ENCODE measurements around the gene MAGOH. TPM values are rescaled to one million over a fixed set of nuclear protein-coding genes. Genes with fewer than 3 reads are reported as not detected.
"Not testable (repeated sequence)": the region's sequence is repeated elsewhere in the genome, so short reads cannot be mapped to it uniquely, and the experiment has no call there.

The MAGOH gene
- 10 to 100 TPM; 26.1 to 26.4 TPM for total RNA-seq
- long read RNA-seq = 0 reads

DNA sequence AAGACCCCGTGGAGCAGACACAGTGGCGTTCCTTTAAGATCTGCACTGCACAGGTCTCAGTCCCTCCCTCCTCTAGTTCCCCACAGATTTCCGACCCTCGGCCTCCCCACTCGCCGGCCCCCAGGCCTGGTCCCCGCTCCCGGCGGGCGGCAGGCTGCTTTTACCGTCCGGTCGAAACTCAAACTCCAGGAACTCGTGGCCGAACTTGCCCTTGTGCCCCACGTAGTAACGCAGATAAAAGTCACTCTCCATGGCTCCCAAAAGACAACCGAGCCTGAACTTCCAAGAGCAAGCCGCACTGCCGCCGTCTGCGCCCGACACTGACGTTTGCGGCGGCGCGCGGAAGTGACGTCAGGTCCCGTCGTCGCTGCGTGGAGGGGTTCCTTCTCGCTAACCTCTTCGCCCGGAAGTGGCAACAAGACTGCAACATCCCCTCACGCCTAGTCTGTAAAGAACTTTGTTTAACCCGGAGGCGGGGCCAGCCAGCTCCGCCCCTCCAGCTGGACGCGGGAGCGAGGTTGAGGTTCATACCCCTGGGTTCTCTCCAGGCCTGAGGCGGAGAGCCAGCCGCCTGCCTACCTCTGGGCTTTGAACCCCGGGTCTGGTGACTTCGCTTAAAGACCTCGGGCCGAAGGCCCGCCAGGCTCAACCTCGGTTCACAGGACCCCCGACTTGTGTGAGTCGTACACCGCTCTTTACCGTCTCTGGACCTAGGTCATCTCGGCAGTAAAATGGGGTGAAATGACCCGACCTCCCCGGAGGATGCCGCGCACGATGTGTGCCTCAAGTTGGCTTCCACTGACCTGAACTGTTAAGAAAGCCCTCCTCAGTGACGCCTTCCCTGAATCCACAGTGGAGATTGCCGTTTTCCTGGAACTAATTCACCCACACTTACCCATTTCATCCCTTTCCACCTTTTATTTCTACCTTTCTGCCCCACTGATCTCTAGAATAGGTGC is at the start of gene MAGOH:
Gene MAGOH (minus strand): TSS at position 322 of the 959 bp plus-strand sequence. CDS start 70 bp downstream, at position 252.
- ATAC-seq (peak; percentile 98 to 99), DNase-seq (peak; percentile 94)
- intact Hi-C loops (cut with DNase I) = no loop called here

DNA sequence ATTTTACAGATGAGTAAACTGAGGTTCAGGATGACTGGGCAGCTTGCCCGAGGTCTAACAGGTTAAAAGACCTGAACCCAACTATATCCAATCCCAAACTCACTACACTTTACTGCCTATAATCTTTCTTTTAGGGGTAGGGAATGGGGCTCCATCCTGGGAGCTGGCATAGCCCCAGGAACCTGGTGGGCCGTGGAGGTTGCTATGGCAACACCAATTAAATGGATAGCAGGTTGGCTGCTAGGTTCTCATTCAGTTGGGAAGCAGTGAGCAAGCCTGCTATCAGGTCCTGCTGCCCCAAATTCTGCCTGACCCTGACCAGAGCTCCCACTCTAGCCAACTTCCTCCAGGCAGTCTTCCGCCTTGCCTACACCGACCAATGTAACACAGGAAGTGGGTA is 48.6 kb upstream of the MAGOH start:
- DNase-seq (no peak), ATAC-seq (no peak)
- intact Hi-C loops (cut with DNase I) = no loop called here

DNA sequence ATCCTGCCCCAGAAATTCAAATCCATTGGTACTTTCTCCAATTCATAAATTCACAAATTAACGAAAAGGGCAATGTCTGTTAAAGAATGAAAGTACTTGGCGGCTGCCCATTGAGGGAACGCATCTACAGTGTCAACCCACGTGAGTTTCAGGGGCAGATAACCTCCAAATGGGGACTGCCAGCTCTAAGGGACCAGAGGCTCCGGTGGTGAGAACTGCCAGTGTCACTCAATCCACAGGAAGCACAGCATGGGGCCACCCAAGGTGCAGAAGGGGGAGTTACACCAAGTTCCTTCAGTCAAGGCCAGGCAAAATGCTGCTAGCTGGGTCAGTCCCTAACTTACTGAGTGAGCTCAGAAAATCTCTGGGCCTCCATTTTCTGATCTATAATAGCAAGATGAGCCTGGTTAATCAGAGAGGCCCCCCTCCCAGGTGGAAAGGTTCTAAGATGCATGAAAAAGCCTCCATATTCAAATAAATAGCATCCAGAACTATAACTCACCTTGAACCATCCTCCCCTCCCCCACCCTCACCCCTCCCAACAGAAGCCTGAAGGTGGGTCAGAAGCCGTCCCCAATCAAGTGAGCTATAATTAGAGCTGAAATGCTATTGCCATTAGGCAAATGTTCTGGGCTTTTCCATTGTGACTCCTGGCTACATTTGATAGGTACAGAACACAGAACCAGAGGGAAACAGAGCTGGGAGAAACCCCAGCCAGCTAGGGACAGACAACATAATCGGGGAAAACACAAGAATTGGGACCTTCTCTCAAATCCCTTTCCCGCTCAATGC is 47.8 kb upstream of the MAGOH start:
- ATAC-seq (no peak), DNase-seq (no peak)
- intact Hi-C loops (cut with DNase I) = no loop called here

DNA sequence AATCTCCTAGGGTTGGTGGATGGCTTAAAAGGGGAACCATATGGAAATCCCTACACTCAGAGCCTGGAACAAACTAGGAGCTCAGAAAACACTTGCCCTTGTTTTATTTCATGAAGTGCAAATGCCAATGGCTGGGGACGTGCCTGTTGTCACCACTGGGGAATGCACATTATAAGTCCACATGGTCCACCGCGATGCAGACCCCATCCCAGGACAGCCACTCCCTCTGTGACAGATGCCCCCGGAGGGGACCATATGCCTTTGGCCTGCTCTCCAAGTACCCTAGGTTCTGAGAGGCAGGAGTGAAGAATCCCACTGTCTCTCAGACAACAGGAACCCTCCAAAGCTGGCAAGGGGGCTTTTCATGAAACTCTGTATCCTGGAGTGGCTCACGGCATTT is 47.2 kb upstream of the MAGOH start:
- DNase-seq (no peak), ATAC-seq (no peak)
- intact Hi-C loops (cut with DNase I) = no loop called here

- ATAC-seq = no peak
- DNase-seq = no peak
- intact Hi-C loops (cut with DNase I) = no loop called here
Measured at GRCh38 chr1:53284224-53285020, 46.1 kb upstream of the MAGOH start.

- DNase-seq; ATAC-seq; intact Hi-C loops (cut with DNase I): not testable (repeated sequence)
Measured at GRCh38 chr1:53283156-53283555, 44.8 kb upstream of the MAGOH start.

- no peak for DNase-seq
- intact Hi-C loops (cut with DNase I) = no loop called here
- no peak for ATAC-seq
Measured at GRCh38 chr1:53281133-53281532, 42.8 kb upstream of the MAGOH start.

GRCh38 chr1:53280496-53280895 is 42.2 kb upstream of the MAGOH start:
- ATAC-seq = no peak
- intact Hi-C loops (cut with DNase I) = no loop called here
- no peak for DNase-seq

DNA sequence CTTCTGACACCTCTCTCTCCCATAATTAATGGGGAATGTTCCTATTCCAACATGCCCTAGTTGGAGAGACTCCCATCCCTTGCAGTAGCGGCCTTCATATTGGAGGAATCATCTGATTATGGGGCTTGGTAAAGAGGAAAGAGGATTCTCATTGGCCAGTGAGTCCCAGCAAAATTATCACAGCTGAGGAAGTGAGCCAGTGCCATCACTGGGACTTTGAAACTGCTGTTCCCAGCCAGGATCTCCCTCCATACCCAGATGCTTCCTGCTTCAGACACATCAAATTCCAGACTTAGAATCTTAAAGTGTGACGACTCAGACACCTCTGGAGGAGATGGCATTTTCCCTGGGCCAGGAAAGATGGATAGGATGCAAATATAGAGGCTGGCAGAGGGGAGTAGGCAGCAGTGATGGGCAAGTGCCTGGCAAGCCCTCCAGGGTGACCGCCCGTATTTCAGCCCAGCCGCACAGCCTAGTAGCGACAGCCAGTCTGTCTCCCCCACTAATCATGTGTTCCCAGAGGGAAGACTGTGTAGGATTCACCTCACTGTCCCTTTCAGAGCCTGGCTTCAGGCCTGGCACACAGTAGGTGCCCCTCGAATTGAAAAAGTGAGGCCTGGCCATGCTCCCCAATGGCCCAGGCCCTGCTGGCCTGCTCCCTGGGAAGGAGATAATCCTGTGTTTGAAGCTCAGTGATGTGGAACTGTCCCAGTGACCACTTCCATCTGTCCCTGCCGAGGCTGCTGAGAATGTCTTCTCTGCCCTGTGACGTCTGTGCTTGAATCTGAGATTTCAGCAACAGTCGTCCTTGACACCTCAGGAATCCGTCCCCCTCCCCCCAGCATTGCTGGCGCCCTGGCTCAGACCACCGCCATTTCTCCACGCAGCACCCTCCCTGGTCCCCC is 41.2 kb upstream of the MAGOH start:
- ATAC-seq = no peak
- intact Hi-C loops (cut with DNase I) = loop anchor here in 1 of 2 donors (10.0 kb wide), 1 partner anchor 475 kb away; no protein-coding TSS in a partner anchor

GRCh38 chr1:53278298-53278725 is 40.0 kb upstream of the MAGOH start:
- ATAC-seq (peak; percentile 50 to 55), DNase-seq (peak; percentile 49)
- intact Hi-C loops (cut with DNase I) = loop anchor here in 1 of 2 donors (1.0 to 10.0 kb wide), 2 partner anchors 115 to 476 kb away; no protein-coding TSS in a partner anchor

More for the DNA sequence above, 41.2 kb upstream of the MAGOH start:
- no peak for DNase-seq

GRCh38 chr1:53277326-53277725 is 39.0 kb upstream of the MAGOH start:
- intact Hi-C loops (cut with DNase I) = loop anchor here (2.0 to 10.0 kb wide), 2 partner anchors 115 to 477 kb away; no protein-coding TSS in a partner anchor
- ATAC-seq (no peak), DNase-seq (no peak)

DNA sequence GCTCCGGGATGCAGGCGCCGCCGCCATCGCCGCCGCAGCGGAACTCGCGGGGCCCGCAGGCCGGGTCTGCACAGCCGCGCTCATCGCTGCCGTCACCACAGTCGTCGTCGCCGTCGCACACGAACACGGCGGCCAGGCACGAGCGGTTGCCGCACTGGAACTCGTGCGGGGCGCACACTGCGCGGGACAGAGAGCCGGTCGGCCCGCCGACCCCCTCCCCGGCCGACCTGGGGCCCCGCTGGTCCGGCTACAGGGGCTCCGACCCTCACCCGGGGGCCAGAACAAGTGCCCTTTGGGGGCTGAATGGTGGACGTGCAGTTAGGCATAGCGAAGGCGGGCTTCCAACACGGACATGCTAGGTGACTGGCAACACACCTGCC is 38.6 kb upstream of the MAGOH start:
- intact Hi-C loops (cut with DNase I) = loop anchor here (2.0 to 10.0 kb wide), 2 partner anchors 116 to 478 kb away; no protein-coding TSS in a partner anchor
- ATAC-seq (no peak), DNase-seq (no peak)

DNA sequence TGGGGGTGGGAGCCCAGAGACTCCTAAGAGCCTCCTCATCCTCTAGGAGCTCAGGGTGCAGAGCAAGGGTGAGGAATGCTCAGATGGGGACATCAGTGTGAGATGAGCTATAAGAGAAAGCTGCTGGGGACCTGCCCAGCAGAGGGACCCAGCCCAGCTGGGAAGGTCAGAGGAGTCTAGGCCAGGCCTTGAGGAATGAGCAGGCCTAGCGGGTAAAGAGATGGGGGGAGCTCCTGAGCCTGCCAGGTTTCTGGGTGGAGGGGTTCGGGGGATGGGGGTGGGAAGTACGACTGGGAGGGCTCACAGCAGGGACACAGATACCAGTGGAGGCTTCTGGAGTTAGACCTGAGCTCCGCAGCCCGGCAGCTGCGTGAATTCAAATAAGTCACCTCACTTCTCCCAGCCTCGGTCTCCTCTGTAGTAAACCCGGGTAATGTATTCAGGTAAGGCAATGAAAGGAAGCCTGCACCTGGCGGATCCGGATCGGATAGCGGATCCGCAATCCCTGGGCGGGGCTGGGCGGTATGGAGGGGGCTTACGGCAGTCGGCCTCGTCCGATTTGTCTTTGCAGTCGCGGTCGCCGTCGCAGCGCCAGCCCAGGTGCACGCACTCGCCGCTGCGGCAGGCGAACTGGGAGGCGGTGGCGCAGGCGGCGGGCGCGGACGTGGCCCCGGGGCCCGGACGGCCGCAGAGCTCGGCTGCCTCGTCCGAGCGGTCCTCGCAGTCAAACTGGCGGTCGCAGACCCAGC is 38.0 kb upstream of the MAGOH start:
- intact Hi-C loops (cut with DNase I) = loop anchor here (2.0 to 10.0 kb wide), 2 partner anchors 116 to 478 kb away; no protein-coding TSS in a partner anchor
- no peak for DNase-seq
- no peak for ATAC-seq

- no peak for DNase-seq
- intact Hi-C loops (cut with DNase I) = loop anchor here in 1 of 2 donors (10.0 kb wide), 1 partner anchor 479 kb away; no protein-coding TSS in a partner anchor
- no peak for ATAC-seq
Measured at GRCh38 chr1:53275566-53275965, 37.2 kb upstream of the MAGOH start.

- intact Hi-C loops (cut with DNase I) = loop anchor here in 1 of 2 donors (10.0 kb wide), 1 partner anchor 480 kb away; no protein-coding TSS in a partner anchor
- no peak for DNase-seq
- no peak for ATAC-seq
Measured at GRCh38 chr1:53274541-53275185, 36.3 kb upstream of the MAGOH start.

DNA sequence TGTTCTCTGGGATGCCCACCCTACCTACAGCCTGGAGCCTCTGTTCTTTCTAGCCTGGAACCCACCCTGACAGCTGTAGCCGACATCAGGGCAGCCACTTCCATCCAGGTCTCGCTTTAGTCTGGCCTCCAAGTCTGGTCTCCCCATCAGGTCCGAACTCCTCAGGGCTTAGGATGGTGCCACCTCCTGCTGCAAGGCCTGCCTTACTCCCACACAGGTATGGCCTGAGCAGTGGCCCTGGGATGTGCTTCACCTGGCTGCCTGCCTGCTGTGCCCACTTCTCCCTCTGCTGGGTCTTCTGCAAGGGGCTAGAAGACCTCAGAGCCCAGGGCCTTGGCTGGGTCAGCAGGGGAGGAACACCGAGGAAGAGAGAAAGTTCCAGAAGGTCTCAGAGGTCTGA is 35.7 kb upstream of the MAGOH start:
- no peak for DNase-seq
- ATAC-seq = no peak
- intact Hi-C loops (cut with DNase I) = loop anchor here in 1 of 2 donors (10.0 kb wide), 1 partner anchor 481 kb away; no protein-coding TSS in a partner anchor
